Epidermal melanocyte (primary cell): ENCODE measurements around the gene CTTNBP2.

Source experiments
- DNase-seq: peaks from one replicate; pipeline ENCODE4 v3.0.0; 2011; ENCODE audit warnings: low spot score; ENCODE audit not compliant: insufficient read length

Gene CTTNBP2

DNA sequence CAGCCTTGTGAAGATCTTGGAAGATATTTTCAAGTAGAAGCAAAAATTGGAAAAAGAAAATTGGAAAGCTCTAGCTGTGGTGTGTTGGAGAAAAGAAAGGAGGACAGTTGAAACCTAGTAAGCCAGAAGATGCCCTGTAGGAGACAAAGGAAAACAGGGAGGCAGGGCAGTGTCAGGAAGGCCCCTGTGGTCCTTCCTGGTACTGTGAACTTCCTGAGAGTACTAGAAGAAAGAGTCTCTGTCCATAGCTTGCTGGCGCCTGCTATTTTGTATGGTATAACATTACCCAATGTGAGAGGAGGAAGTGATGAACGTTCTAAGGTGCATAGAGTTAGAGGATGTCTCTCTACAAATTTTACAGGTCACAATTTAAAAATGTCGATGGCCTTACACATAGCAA lies 183.1 kb downstream of the CTTNBP2 start:
- DNase-seq = no peak

DNA sequence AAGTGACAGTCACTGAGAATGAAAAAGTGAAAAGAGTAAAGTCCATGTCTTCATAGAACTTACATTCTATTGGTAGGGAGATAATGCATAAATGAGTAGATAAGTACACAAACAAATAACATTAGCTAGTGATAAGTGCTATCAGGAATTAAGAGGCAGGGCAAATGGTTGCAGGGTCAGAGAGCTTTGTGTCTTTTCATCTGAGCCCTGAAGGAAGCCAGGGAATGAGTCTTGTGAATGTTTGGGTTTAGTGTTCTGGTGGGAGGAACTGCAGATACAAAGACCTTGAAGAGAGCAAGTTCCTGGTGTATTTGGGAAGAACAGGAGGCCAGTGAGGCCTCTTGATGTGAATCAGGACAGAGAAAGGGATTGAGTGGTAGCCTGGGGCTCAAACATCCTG lies 183.8 kb downstream of the CTTNBP2 start:
- no peak for DNase-seq

DNA sequence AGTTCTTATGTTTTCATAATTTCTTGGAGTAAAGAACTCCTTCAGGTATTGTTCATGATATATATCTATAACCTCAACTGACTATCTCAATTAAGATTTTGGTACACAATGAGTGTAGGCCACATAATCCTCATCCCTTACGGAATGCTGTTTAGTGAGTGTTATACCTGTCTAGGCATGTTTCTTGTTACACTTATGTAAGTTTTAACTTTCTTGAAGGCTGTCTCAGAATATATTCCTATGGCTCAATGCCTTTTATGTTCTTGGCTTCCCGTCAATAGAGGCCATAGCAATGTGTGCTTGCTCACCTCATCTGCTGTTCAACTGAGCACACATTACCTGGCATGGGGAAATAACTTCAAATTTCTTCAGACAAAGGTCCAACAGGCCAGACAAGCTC lies 185.1 kb downstream of the CTTNBP2 start:
- no peak for DNase-seq

DNA sequence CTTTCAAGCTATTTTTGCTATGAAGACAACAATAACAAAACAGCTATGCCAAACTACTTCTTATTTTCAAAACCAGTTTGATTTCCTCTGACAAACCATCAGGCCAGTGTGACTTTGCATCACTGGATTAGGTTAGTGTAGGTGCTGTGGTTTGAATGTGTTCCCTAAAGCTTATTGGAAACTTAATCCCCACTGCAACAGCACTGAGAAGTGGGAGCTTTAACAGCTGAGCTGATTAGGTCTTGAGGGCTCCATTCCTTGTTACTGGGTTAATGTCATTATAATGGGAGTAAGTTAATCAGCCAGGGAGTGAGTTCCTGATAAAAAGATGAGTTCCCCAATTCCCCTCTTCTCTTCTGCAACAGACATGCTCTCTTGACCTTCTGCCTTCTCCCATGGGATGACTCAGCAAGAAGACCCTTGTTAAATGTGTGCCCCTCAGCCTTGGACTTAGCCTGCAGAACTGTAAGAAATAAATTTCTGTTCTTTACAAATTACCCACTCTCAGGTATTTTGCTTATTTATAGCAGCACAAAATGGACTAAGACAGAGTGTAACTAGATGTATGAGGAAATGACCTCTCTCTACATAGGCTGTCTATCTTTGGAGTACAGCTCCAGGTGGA lies 186.8 kb downstream of the CTTNBP2 start:
- no peak for DNase-seq

DNA sequence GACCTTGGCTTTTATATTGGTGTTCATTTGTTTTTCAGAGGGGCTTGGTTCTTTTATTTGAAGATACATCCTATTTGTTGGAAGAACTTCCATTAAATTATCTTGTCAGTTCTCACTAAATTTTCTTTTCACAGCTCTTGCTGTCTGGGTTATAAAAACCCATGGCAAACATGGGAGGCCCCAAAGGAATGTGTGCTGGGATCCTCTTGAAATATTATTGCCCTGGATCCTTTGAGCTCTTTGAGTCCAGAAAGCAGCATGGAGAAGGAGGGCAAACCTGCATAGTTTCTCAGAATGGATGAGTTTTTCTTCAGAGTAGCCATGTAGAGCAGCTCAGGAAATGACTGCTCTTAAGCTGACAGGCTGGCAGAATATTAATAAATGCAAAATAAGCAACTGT lies 187.4 kb downstream of the CTTNBP2 start:
- DNase-seq = no peak

DNA sequence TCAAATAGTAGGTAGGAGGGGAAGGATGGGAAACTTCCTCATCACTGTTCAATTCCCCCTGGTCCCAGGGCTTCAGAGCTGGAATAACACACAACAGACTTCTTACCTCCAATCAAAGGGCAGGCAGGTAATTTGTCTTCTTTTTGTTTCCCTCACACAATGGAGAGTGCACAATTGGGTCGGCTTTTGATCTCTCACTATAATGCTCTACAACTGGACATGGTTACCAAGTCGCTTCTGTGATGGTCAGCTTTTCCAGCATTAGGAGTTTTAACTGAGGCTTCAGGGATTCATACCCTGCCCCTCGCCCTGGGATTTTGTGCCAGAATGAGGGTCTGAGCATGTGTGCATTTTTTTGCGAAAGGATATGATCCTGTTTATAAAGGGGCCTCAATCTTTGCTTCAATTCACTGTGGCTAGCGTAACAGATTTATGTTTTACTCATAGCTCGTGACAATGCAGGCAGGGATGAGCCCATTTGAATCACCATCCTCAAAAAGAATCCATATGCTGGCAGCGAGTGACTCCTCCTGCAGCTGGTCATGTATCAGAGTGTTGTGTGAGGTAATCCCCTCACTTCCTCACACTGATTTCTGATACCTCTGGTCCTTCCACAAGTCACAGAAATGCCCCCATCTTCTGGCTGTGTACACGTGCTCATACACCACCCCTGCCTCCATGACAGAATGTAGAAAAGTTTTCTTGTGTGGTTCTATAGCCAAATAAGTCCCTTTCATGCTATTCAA lies 189.6 kb downstream of the CTTNBP2 start:
- no peak for DNase-seq

DNA sequence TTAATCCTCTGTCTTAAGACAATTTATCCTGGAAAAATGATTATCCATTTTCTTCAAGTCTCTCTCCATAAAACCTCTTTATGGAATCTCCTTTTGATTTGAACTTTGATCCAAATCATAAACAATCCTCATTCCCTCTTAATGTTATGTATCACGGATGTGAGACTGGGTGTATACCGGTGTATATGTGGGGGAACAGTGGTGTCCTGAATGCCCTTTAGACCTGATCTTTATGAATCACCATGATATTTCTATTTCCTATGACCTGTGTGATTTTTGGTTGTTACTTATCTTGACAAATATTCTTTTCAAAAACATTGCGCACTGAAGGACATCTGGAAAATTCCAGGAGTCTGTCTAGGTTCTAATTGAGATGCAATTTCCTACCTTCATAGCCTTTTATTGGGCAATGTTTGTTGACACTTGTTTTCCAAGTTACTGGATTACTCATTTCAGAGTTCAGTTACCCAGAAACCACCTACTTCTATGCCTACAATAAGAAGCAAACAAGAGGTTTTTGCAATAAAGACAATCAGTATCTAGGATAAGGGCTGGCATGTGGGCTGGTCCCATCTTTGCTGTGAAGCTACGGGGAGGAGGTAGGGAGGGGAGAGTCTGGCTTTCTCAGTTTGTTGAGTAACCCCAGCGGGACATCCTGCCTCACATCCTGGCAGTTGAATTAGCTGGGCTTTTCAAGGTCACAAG lies 190.4 kb downstream of the CTTNBP2 start:
- no peak for DNase-seq

DNA sequence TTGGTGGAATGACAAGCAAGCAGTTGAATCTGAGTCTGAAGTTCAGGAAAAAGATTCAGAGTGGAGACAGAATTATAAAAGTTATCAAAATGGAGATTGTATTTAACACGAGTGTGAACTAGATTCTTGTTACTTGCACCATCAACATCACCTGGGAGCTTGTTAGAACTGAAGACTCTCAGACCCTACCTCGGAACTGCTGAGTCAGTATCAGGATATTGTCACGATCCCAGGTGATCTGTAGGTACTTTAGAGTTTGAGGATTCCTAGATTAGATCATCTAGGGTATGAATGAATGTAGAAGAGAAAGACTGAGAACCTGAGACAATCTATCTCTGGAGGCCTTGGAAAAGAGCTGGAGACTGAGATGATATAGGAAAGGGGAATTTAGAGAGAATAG lies 194.1 kb downstream of the CTTNBP2 start:
- no peak for DNase-seq

DNA sequence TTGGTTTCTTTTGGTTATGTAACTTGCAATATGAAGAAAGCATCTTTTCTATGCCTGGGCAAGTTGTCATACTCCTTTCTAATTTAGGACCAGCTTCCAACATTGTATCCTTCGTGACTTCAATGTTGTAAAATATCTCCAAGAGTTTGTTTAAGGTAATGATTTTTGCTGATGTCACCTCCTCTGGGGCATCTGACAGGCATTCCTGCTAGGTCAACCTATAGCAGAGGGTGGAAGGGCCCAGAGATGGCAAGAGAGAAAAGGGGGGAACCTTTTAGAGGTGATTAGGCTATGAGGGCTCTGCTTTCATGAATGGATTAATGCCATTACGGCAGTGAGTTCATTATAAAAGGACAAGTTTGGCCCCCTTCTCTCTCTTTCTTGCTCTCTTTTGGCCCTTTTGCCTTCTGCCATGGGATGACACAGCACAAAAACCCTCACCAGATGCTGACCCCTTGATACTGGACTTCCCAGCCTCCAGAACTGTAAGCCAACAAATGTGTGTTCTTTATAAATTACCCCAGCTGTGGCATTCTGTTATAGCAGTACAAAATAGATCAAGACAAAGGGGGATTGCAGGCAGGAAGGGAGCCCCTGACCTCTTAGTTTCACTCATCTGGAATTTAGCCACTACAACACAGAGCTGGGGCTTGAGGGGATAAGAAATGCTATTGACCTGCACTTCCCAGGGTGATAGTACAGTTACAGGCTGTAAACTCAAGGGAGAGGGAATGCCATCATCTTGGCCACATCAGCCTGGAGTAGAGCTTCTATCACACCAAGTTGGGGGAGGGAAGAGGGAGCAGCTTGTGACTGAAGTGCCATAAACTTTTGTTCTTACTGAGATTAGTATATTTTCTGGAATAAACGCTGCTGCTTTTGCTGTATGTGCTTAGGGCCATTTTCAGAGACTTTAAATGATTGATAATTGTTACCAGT lies 197.5 kb downstream of the CTTNBP2 start:
- DNase-seq = no peak

DNA sequence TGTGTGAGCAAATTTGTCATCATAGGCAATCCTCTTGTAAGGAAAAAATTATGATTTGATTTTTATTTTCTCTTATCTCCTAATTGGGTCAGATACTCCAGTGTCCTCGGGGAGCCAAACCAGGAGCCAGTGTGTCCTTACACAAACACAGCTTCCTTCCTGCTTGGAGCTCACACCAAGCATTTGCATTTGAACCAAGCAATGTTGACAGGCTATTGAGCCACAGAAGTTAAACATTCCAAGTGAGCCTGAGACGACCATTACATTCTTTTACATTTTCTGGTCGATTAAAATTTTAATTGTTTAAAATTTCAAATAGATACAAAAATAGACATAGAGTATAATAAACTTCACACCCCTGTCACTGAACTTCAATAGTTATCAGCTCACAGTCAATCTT lies 198.6 kb downstream of the CTTNBP2 start:
- no peak for DNase-seq

DNA sequence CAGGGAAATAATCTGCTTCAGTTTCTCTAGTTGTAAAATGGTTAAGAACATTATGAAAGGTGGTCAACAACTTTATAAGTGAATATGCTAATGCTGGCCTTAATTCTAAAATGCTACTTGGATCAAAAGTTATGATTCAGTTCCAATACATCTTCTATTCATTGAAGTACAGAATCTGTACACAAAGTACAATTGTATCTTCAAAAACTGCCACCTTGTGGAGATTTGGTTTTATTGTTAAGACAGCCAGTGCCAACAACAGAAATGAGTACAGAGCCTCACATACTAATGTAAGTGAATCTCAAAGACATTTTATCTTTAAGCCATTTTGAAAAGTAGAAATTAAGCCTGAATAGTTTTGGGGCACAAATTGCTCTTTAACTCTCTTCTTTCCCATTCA lies 199.4 kb downstream of the CTTNBP2 start:
- no peak for DNase-seq

DNA sequence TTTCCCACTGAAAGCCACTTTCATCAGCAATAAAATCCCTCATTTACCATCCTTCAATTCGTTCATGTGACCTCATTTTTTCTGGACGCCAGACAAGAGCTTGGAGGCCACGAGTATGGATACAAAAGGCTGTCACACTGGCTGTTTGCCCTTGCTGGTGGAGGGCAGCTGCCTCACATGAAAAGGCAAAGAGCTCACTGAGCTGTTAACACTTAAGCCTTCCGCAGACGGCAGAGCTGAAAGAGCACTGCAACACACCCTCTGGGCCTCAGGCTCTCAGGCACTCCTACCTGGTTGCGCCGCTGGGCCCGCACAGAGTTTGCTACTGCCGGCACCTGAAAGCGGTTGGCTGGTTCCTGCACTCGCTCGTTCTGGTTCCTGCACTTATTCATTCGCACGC lies 199.9 kb downstream of the CTTNBP2 start:
- DNase-seq = no peak

DNA sequence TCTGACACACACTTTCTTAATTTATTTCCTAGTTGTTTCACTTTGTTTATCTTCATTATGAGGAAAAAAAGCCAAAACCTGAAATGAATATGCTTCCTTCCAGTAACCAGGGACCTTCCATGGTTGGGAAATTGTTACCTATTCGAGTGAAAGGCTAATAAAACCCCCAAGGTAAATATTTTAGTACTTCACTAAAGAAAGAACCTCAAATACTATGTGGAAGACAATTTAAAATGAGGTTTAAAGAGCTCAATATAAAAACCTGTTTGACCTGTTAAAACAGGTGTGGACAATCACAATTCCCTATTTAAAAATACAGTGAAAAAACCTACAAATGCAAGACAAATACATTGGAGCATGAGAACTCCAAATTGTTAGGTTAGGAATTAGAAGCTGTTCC lies 200.8 kb downstream of the CTTNBP2 start:
- DNase-seq = no peak

DNA sequence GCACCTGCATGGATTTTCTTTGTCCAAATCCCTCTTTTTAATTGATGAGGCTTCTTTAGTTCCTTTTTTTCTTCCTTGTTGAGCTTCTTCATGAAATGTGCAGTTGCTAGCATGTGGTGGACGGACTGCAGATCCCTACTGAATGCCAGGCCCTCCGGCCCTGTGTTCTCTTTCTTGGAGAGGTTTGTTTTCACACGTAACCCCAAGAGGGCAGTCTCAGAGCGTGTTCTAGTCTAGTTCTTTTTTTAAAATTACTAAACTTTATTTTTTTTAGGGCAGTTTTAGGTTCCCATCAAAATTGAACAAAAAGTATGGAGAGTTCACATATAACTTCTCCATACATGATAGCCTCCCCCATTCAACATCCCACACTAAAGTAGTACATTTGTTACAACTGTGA lies 203.4 kb downstream of the CTTNBP2 start:
- DNase-seq = no peak

DNA sequence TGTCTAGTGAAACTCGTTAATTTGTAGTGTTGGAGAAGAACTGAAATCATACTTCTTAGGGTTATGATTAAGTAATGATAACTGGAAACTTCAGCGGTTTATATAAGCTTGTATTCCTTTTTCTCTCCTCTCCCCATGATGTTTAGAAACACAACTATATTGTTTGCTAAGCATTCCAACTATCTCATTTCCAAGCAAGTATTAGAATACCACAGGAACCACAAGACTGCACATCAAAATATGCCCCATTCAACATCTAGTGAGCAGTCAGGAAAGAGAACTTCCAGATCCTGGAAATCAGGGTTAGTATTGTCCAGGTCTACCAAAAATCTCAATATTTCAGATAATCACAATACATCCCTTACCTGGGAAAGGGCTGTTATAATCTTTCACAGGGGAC lies 205.8 kb downstream of the CTTNBP2 start:
- no peak for DNase-seq

DNA sequence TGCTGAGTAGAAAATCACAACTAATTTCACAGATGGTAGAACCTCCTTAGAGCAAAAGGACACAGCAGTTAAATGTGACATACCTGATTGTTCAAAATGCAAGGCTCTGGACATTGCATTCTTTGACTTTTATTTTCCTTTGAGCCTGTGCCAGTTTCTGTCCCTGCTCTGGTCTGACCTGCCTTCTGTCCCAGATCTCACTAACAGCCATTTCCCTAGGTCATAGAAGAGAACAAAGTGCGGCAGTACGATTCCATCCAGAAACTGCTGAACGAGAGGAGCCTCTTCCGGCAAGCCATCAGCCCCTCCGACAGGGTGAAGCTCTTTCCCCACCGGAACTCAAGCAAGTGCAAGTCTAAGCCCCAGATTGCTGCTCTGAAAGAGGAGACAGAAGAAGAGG lies 206.6 kb downstream of the CTTNBP2 start:
- no peak for DNase-seq

DNA sequence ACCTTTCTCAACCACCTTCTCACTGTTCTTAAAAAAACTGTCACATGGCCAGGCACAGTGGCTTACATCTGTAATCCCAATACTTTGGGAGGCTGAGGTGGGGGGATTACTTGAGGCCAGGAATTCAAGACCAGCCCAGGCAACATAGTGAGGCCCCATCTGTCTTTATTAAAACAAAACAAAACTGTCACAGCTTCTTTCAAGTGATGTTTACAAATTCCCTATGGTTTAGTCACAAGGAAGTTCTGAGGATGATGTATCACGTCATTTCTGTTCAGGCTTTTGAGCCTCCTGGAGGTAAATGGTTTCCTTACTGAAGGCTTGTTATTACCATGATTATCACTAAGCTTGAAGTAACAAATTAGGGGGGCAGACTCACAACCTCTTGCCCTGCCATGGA lies 207.2 kb downstream of the CTTNBP2 start:
- no peak for DNase-seq

DNA sequence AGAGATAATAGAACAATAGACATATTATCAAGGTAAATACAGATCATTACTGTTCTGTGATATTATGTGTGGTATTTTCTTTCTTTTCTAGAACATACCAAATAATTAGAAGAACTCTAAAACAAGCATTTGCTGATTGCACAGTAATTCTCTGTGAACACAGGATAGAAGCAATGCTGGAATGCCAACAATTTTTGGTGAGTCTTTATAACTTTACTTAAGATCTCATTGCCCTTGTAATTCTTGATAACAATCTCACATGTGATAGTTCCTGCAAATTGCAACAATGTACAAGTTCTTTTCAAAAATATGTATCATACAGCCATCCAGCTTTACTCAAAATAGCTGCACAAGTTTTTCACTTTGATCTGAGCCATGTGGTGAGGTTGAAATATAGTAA lies 207.9 kb downstream of the CTTNBP2 start:
- DNase-seq = no peak

DNA sequence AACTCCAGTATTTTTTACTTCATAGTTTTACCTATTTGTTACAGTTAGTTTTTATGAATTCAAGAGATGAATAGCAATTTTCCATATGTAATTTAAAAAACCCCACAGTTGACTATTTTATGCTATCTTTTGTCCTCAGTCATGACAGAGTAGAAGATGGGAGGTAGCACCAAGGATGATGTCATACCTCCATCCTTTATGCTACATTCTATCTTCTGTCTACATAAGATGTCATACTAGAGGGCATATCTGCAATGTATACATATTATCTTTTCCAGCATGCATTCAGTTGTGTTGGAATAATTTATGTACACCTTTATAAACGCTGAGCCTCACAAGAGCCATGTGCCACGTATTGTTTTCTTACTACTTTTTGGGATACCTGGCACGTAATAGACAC lies 209.2 kb downstream of the CTTNBP2 start:
- DNase-seq = no peak

DNA sequence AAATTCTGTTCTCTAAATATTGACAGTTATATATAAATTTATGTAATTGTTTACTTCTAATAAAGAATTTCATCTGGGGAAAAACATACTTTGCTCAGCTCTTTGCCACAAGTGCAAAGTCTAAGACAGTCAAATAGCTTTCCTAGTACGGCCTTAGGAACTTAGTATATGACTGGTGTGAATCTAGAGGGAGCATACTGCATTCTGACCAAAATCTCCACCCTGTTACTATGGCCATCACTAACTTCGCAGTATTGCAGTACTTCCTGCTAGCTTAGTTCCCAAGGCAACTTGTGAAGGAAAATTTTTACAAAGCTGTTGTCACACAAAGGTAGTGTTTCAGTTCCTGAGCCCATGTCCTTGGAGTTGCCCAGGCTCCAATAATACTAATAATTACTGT lies 211.9 kb downstream of the CTTNBP2 start:
- DNase-seq = no peak
